ENCODE measurements around the gene RASL12.
"Not testable (repeated sequence)": the region's sequence is repeated elsewhere in the genome, so short reads cannot be mapped to it uniquely, and the experiment has no call there.

The RASL12 gene

GRCh38 chr15:65091946-65092770, 24.4 kb upstream of the RASL12 start:
- no peak for DNase-seq

- no peak for DNase-seq
These were observed 21.5 kb upstream of the RASL12 start for GRCh38 chr15:65089206-65089824.

GRCh38 chr15:65088643-65089021, 20.8 kb upstream of the RASL12 start:
- no peak for DNase-seq

GRCh38 chr15:65087873-65088642, 20.3 kb upstream of the RASL12 start:
- DNase-seq, result no peak

- DNase-seq, result no peak
These were observed 19.6 kb upstream of the RASL12 start for GRCh38 chr15:65087411-65087810.

GRCh38 chr15:65086680-65087111, 18.9 kb upstream of the RASL12 start:
- DNase-seq, result no peak

- DNase-seq, result no peak
These were observed 18.3 kb upstream of the RASL12 start for GRCh38 chr15:65085990-65086679.

- DNase-seq, result no peak
These were observed 17.5 kb upstream of the RASL12 start for GRCh38 chr15:65085207-65085753.

- no peak for DNase-seq
These were observed 16.9 kb upstream of the RASL12 start for GRCh38 chr15:65084500-65085206.

- no peak for DNase-seq
These were observed 15.5 kb upstream of the RASL12 start for GRCh38 chr15:65083262-65083701.

GRCh38 chr15:65082303-65082953, 14.6 kb upstream of the RASL12 start:
- no peak for DNase-seq

GRCh38 chr15:65081758-65082157, 14.0 kb upstream of the RASL12 start:
- no peak for DNase-seq

GRCh38 chr15:65081270-65081669, 13.5 kb upstream of the RASL12 start:
- DNase-seq, result no peak

- DNase-seq, result no peak
These were observed 11.8 kb upstream of the RASL12 start for GRCh38 chr15:65079580-65079979.

GRCh38 chr15:65077981-65078352, 10.2 kb upstream of the RASL12 start:
- DNase-seq, result no peak

GRCh38 chr15:65077291-65077980, 9.6 kb upstream of the RASL12 start:
- DNase-seq, result no peak

- DNase-seq, result no peak
These were observed 8.9 kb upstream of the RASL12 start, which contains the start of gene KBTBD13 for GRCh38 chr15:65076486-65077290. TSS of gene KBTBD13 (plus strand) at chr15:65076746. CDS start at chr15:65076816, 70 bp downstream.

- not testable (repeated sequence) for DNase-seq
These were observed 8.0 kb upstream of the RASL12 start for GRCh38 chr15:65075607-65076395.

- DNase-seq, result not testable (repeated sequence)
These were observed 7.2 kb upstream of the RASL12 start for GRCh38 chr15:65074946-65075345.
